Effector memory CD4-positive, alpha-beta T cell (primary cell): ENCODE results near the gene ERC2.

ENCODE experiments used
- DNase-seq, 3 donors: peaks; one replicate each; pipeline ENCODE4 v3.0.0-alpha.2; 2020
- H3K27ac ChIP-seq: 2 replicates; pipeline ENCODE4 v1.7.0; 2013; ENCODE audit warnings: mild to moderate bottlenecking, low read length, moderate library complexity; ENCODE audit not compliant: insufficient read depth, poor library complexity, severe bottlenecking
- H3K27me3 ChIP-seq: replicated peaks from 2 replicates; pipeline ENCODE4 v1.7.0; 2013; ENCODE audit warnings: mild to moderate bottlenecking, low read length; ENCODE audit not compliant: insufficient read depth, control insufficient read depth, poor library complexity, severe bottlenecking
- H3K36me3 ChIP-seq: 2 replicates; pipeline ENCODE4 v1.7.0; 2013; ENCODE audit warnings: mild to moderate bottlenecking, low read length, moderate library complexity; ENCODE audit not compliant: control insufficient read depth, insufficient read depth
- H3K4me1 ChIP-seq: 2 replicates; pipeline ENCODE4 v1.7.0; 2013; ENCODE audit warnings: low read length, mild to moderate bottlenecking; ENCODE audit not compliant: control insufficient read depth, insufficient read depth, poor library complexity, severe bottlenecking
- H3K4me3 ChIP-seq: 2 replicates; pipeline ENCODE4 v1.7.0; 2013; ENCODE audit warnings: low read length, low read depth, mild to moderate bottlenecking; ENCODE audit not compliant: insufficient read depth, poor library complexity, severe bottlenecking
- H3K9me3 ChIP-seq: 2 replicates; pipeline ENCODE4 v1.7.0; 2013; ENCODE audit warnings: mild to moderate bottlenecking, low read length, moderate library complexity; ENCODE audit not compliant: control insufficient read depth

ERC2 gene

GRCh38 chr3:55526332-55527030, 941.8 kb downstream of the ERC2 start:
- H3K36me3 ChIP-seq = no peaks in the 10 kb centered on the region
- no peaks in the 10 kb centered on the region for H3K27me3 ChIP-seq
- H3K27ac ChIP-seq = no peak overlapping the region
- DNase-seq = no peak
- no peaks in the 10 kb centered on the region for H3K9me3 ChIP-seq
- H3K4me3 ChIP-seq = no peak overlapping the region
- H3K4me1 ChIP-seq = no peaks in the 10 kb centered on the region

GRCh38 chr3:55525436-55525835, 942.8 kb downstream of the ERC2 start:
- no peaks in the 10 kb centered on the region for H3K27me3 ChIP-seq
- DNase-seq = no peak
- H3K4me3 ChIP-seq = no peak overlapping the region
- H3K4me1 ChIP-seq = no peaks in the 10 kb centered on the region
- no peaks in the 10 kb centered on the region for H3K36me3 ChIP-seq
- H3K9me3 ChIP-seq = no peaks in the 10 kb centered on the region
- H3K27ac ChIP-seq = no peak overlapping the region

GRCh38 chr3:55524565-55525244, 943.6 kb downstream of the ERC2 start:
- no peak for DNase-seq
- Histone ChIP-seq H3K9me3 (no peaks in the 10 kb centered on the region), H3K27ac (no peak overlapping the region)

GRCh38 chr3:55523471-55523870, 944.8 kb downstream of the ERC2 start:
- DNase-seq = no peak
- Histone ChIP-seq H3K4me1 (no peaks in the 10 kb centered on the region), H3K27me3 (no peaks in the 10 kb centered on the region), H3K27ac (no peak overlapping the region), H3K9me3 (no peaks in the 10 kb centered on the region), H3K36me3 (no peaks in the 10 kb centered on the region), H3K4me3 (no peak overlapping the region)

More at GRCh38 chr3:55524565-55525244, 943.6 kb downstream of the ERC2 start:
- H3K4me1 ChIP-seq = no peaks in the 10 kb centered on the region
- no peaks in the 10 kb centered on the region for H3K27me3 ChIP-seq
- H3K36me3 ChIP-seq = no peaks in the 10 kb centered on the region
- H3K4me3 ChIP-seq = no peak overlapping the region

GRCh38 chr3:55521738-55522421, 946.4 kb downstream of the ERC2 start:
- H3K4me3 ChIP-seq = no peak overlapping the region
- no peaks in the 10 kb centered on the region for H3K4me1 ChIP-seq
- H3K9me3 ChIP-seq = no peaks in the 10 kb centered on the region
- H3K27ac ChIP-seq = no peak overlapping the region
- H3K36me3 ChIP-seq = no peaks in the 10 kb centered on the region
- no peak for DNase-seq
- no peaks in the 10 kb centered on the region for H3K27me3 ChIP-seq

GRCh38 chr3:55521064-55521737, 947.1 kb downstream of the ERC2 start:
- Histone ChIP-seq H3K4me1 (no peaks in the 10 kb centered on the region), H3K4me3 (no peak overlapping the region), H3K9me3 (no peaks in the 10 kb centered on the region), H3K27ac (no peak overlapping the region), H3K36me3 (no peaks in the 10 kb centered on the region), H3K27me3 (no peaks in the 10 kb centered on the region)
- no peak for DNase-seq

- DNase-seq = no peak
- no peaks in the 10 kb centered on the region for H3K9me3 ChIP-seq
- no peaks in the 10 kb centered on the region for H3K4me1 ChIP-seq
- no peaks in the 10 kb centered on the region for H3K36me3 ChIP-seq
- no peak overlapping the region for H3K4me3 ChIP-seq
- no peak overlapping the region for H3K27ac ChIP-seq
- no peaks in the 10 kb centered on the region for H3K27me3 ChIP-seq
These were observed 949.2 kb downstream of the ERC2 start for GRCh38 chr3:55519019-55519418.

GRCh38 chr3:55518451-55518850, 949.8 kb downstream of the ERC2 start:
- no peak overlapping the region for H3K4me3 ChIP-seq
- H3K27ac ChIP-seq = no peak overlapping the region
- no peaks in the 10 kb centered on the region for H3K27me3 ChIP-seq
- H3K4me1 ChIP-seq = no peaks in the 10 kb centered on the region
- no peak for DNase-seq
- no peaks in the 10 kb centered on the region for H3K36me3 ChIP-seq
- no peaks in the 10 kb centered on the region for H3K9me3 ChIP-seq

GRCh38 chr3:55516392-55517030, 951.8 kb downstream of the ERC2 start:
- Histone ChIP-seq H3K36me3 (no peaks in the 10 kb centered on the region), H3K9me3 (no peaks in the 10 kb centered on the region), H3K4me1 (no peaks in the 10 kb centered on the region), H3K27me3 (no peaks in the 10 kb centered on the region), H3K4me3 (no peak overlapping the region), H3K27ac (no peak overlapping the region)
- no peak for DNase-seq
